BE2C (cell line): ENCODE results near the gene MCM5.

Experiments used
- DNase-seq: peaks from one replicate; pipeline ENCODE4 v3.0.0-alpha.2; 2020
- H3K27me3 ChIP-seq: fragments of 250-450 bp; sonication (Bioruptor Pico); 2 replicates; pipeline ENCODE4 v1.5.1; 2020; ENCODE audit warnings: mild to moderate bottlenecking
- H3K36me3 ChIP-seq: fragments of 250-450 bp; sonication (Bioruptor Pico); 2 replicates; pipeline ENCODE4 v1.5.1; 2020; ENCODE audit warnings: mild to moderate bottlenecking
- H3K4me1 ChIP-seq: fragments of 250-450 bp; sonication (Bioruptor Pico); 2 replicates; pipeline ENCODE4 v1.5.1; 2020
- H3K4me3 ChIP-seq: 2 replicates; pipeline ENCODE4 v1.5.1; 2011; ENCODE audit warnings: low read depth, low read length
- H3K9me3 ChIP-seq: fragments of 250-450 bp; sonication (Bioruptor Pico); 2 replicates; pipeline ENCODE4 v1.5.1; 2020
- CTCF ChIP-seq: IDR thresholded peaks from 2 replicates; pipeline ENCODE4 v1.5.1; 2012; ENCODE audit warnings: mild to moderate bottlenecking, low read depth, low read length

Gene MCM5

GRCh38 chr22:35381424-35382009 lies 18.4 kb upstream of the MCM5 start:
- H3K27me3 ChIP-seq, result no peaks in the 10 kb centered on the region; the same call in 1 of the 2 replicates
- no peak for DNase-seq
- H3K36me3 ChIP-seq, result no peaks in the 10 kb centered on the region
- H3K9me3 ChIP-seq, result no peaks in the 10 kb centered on the region
- TF ChIP-seq CTCF, result no peak
- H3K4me3 ChIP-seq, result peak overlapping the region; percentile 66
- H3K4me1 ChIP-seq, result peaks cover 6% of the 10 kb centered on the region

GRCh38 chr22:35383679-35384071 lies 16.3 kb upstream of the MCM5 start:
- DNase-seq, result no peak
- Histone ChIP-seq H3K36me3 (no peaks in the 10 kb centered on the region), H3K27me3 (no peaks in the 10 kb centered on the region), H3K4me3 (no peak overlapping the region), H3K4me1 (no peaks in the 10 kb centered on the region), H3K9me3 (no peaks in the 10 kb centered on the region)
- TF ChIP-seq CTCF, result no peak

GRCh38 chr22:35384527-35384926 lies 15.4 kb upstream of the MCM5 start:
- H3K9me3 ChIP-seq, result no peaks in the 10 kb centered on the region
- DNase-seq, result no peak
- no peak for TF ChIP-seq CTCF
- H3K4me1 ChIP-seq, result no peaks in the 10 kb centered on the region
- no peaks in the 10 kb centered on the region for H3K27me3 ChIP-seq
- no peaks in the 10 kb centered on the region for H3K36me3 ChIP-seq
- no peak overlapping the region for H3K4me3 ChIP-seq

- no peak for TF ChIP-seq CTCF
- DNase-seq, result no peak
- H3K36me3 ChIP-seq, result no peaks in the 10 kb centered on the region
Measured at GRCh38 chr22:35384975-35385588, 14.9 kb upstream of the MCM5 start.

GRCh38 chr22:35386670-35387288 lies 13.2 kb upstream of the MCM5 start:
- no peaks in the 10 kb centered on the region for H3K4me1 ChIP-seq
- no peaks in the 10 kb centered on the region for H3K36me3 ChIP-seq
- H3K9me3 ChIP-seq, result no peaks in the 10 kb centered on the region
- TF ChIP-seq CTCF, result no peak
- H3K27me3 ChIP-seq, result no peaks in the 10 kb centered on the region
- H3K4me3 ChIP-seq, result no peak overlapping the region
- no peak for DNase-seq

More at GRCh38 chr22:35384975-35385588, 14.9 kb upstream of the MCM5 start:
- no peaks in the 10 kb centered on the region for H3K4me1 ChIP-seq
- H3K4me3 ChIP-seq, result no peak overlapping the region
- no peaks in the 10 kb centered on the region for H3K27me3 ChIP-seq
- no peaks in the 10 kb centered on the region for H3K9me3 ChIP-seq

GRCh38 chr22:35390933-35391332 lies 9.0 kb upstream of the MCM5 start:
- no peaks in the 10 kb centered on the region for H3K36me3 ChIP-seq
- H3K4me3 ChIP-seq, result no peak overlapping the region
- no peaks in the 10 kb centered on the region for H3K27me3 ChIP-seq
- H3K4me1 ChIP-seq, result no peaks in the 10 kb centered on the region
- TF ChIP-seq CTCF, result no peak
- H3K9me3 ChIP-seq, result no peaks in the 10 kb centered on the region
- no peak for DNase-seq
